Left renal pelvis (tissue), 4 donors: ENCODE results near the gene TAAR2. TPM values are rescaled to one million over a fixed set of nuclear protein-coding genes. Genes with fewer than 3 reads are reported as not detected.
"Not testable (repeated sequence)": the region's sequence is repeated elsewhere in the genome, so short reads cannot be mapped to it uniquely, and the experiment has no call there.

Experiments
- DNase-seq, 4 donors: peaks; one replicate each; pipeline ENCODE4 v3.0.0-alpha.2; 2013; ENCODE audit warnings: low read depth in 4 of 4, low spot score in 3 of 4
- polyA plus RNA-seq, 4 donors: library from polyadenylated mRNA; unstranded; fragments of 120-200 nt; gene quantifications; one replicate each; pipeline ENCODE4 v1.2.1, GENCODE V29; 2013; ENCODE audit not compliant: insufficient read length in 4 of 4

Gene TAAR2
- polyA plus RNA-seq, 4 donors, result not detected

- DNase-seq, result no peak
These were observed 7.4 kb downstream of the TAAR2 start for GRCh38 chr6:132616677-132617076.

GRCh38 chr6:132614554-132614953, 9.5 kb downstream of the TAAR2 start:
- no peak for DNase-seq

- DNase-seq, result no peak
These were observed 11.5 kb downstream of the TAAR2 start for GRCh38 chr6:132612449-132613108.

- no peak for DNase-seq
These were observed 12.5 kb downstream of the TAAR2 start for GRCh38 chr6:132611616-132612015.

GRCh38 chr6:132607544-132608233, 16.4 kb downstream of the TAAR2 start:
- DNase-seq, result no peak

GRCh38 chr6:132604635-132605152, 19.4 kb downstream of the TAAR2 start:
- no peak for DNase-seq

GRCh38 chr6:132600900-132601299, 23.2 kb downstream of the TAAR2 start:
- not testable (repeated sequence) for DNase-seq

- no peak for DNase-seq
These were observed 25.6 kb downstream of the TAAR2 start for GRCh38 chr6:132598473-132598872.

- no peak for DNase-seq
These were observed 27.9 kb downstream of the TAAR2 start for GRCh38 chr6:132596201-132596600.

- DNase-seq, result no peak
These were observed 31.2 kb downstream of the TAAR2 start for GRCh38 chr6:132592855-132593254.

- DNase-seq, result no peak
These were observed 33.7 kb downstream of the TAAR2 start for GRCh38 chr6:132590362-132590761.

- no peak for DNase-seq
These were observed 34.6 kb downstream of the TAAR2 start, which contains the start of gene TAAR5 for GRCh38 chr6:132589454-132589853. Gene TAAR5 (minus strand): TSS chr6:132589741. CDS start chr6:132589686, 55 bp downstream.

- DNase-seq, result no peak
These were observed 36.7 kb downstream of the TAAR2 start for GRCh38 chr6:132587424-132587823.

- DNase-seq, result no peak
These were observed 39.4 kb downstream of the TAAR2 start for GRCh38 chr6:132584698-132585097.

GRCh38 chr6:132571774-132572173, 52.3 kb downstream of the TAAR2 start:
- DNase-seq, result no peak

GRCh38 chr6:132570221-132570777, 53.8 kb downstream of the TAAR2 start, which contains the start of gene TAAR6:
Gene TAAR6 (plus strand): TSS chr6:132570322. CDS start chr6:132570322, 0 bp downstream.
- no peak for DNase-seq

- DNase-seq, result no peak
These were observed 54.9 kb downstream of the TAAR2 start for GRCh38 chr6:132569170-132569569.

GRCh38 chr6:132568611-132569010, 55.5 kb downstream of the TAAR2 start:
- DNase-seq, result no peak

GRCh38 chr6:132567566-132567965, 56.5 kb downstream of the TAAR2 start:
- DNase-seq, result no peak
